ENCODE results near the gene HAPLN2.

HAPLN2 gene

GRCh38 chr1:156664767-156665411 lies 45.7 kb downstream of the HAPLN2 start:
- DNase-seq = no peak

GRCh38 chr1:156665539-156665938 lies 46.3 kb downstream of the HAPLN2 start:
- no peak for DNase-seq

- DNase-seq = no peak
Observed at GRCh38 chr1:156666862-156667609, 47.8 kb downstream of the HAPLN2 start.

GRCh38 chr1:156667610-156667967 lies 48.4 kb downstream of the HAPLN2 start:
- DNase-seq = no peak

- DNase-seq = no peak
Observed at GRCh38 chr1:156667968-156668709, 48.9 kb downstream of the HAPLN2 start.

GRCh38 chr1:156668801-156669637 lies 49.8 kb downstream of the HAPLN2 start:
- no peak for DNase-seq

GRCh38 chr1:156669794-156670193 lies 50.6 kb downstream of the HAPLN2 start:
- no peak for DNase-seq

- DNase-seq = no peak
Observed at GRCh38 chr1:156670359-156670758, 51.1 kb downstream of the HAPLN2 start.

GRCh38 chr1:156670791-156671190 lies 51.6 kb downstream of the HAPLN2 start:
- no peak for DNase-seq

GRCh38 chr1:156671804-156672203 lies 52.6 kb downstream of the HAPLN2 start:
- DNase-seq = no peak

- no peak for DNase-seq
Observed at GRCh38 chr1:156673387-156674121, 54.3 kb downstream of the HAPLN2 start.
